ENCODE results near the gene NBAS.

- no peak for TF ChIP-seq EZH2 (IDR thresholded peaks at IDR 0.05; ENCODE audit: borderline replicate concordance, low read length)
- no peak for TF ChIP-seq CTCF (IDR thresholded peaks at IDR 0.05; ENCODE audit: low read length)
Measured at GRCh38 chr2:15584316-15584715, 23.2 kb upstream of the NBAS start.

Data from OCI-LY1 (cell line).